Nephron (organoid): ENCODE data around the gene GRIK2.
"Not testable (repeated sequence)": the region's sequence is repeated elsewhere in the genome, so short reads cannot be mapped to it uniquely, and the experiment has no call there.

Experiments
- H3K27ac Mint-ChIP-seq, 3 experiments: 2 replicates each; pipeline ENCODE4 v1.8.0; 2020; ENCODE audit warnings: mixed read lengths in 3 of 3, mild to moderate bottlenecking in 2 of 3, moderate library complexity in 1 of 3
- H3K27me3 Mint-ChIP-seq: 2 replicates; pipeline ENCODE4 v1.8.0; 2021; ENCODE audit warnings: low read depth, mild to moderate bottlenecking, moderate library complexity, mixed read lengths
- H3K36me3 Mint-ChIP-seq: 2 replicates; pipeline ENCODE4 v1.8.0; 2020; ENCODE audit warnings: low read depth, mixed read lengths
- H3K4me1 Mint-ChIP-seq: 2 replicates; pipeline ENCODE4 v1.8.0; 2020; ENCODE audit warnings: mixed read lengths
- H3K4me3 Mint-ChIP-seq, 3 experiments: 2 replicates each; pipeline ENCODE4 v1.8.0; 2020; ENCODE audit warnings: mild to moderate bottlenecking in 3 of 3, mixed read lengths in 3 of 3, moderate library complexity in 2 of 3
- H3K9me3 Mint-ChIP-seq: 2 replicates; pipeline ENCODE4 v1.8.0; 2020; ENCODE audit warnings: mixed read lengths
- TF ChIP-seq, protein P1 (sequence below), 3 experiments: fragments of 200-600 bp; sonication (generic); IDR thresholded peaks; one replicate each; pipeline ENCODE4 v1.5.0; 2021; ENCODE audit warnings: antibody characterized with exemption in 3 of 3; ENCODE audit not compliant: unreplicated experiment in 3 of 3

Gene GRIK2

DNA sequence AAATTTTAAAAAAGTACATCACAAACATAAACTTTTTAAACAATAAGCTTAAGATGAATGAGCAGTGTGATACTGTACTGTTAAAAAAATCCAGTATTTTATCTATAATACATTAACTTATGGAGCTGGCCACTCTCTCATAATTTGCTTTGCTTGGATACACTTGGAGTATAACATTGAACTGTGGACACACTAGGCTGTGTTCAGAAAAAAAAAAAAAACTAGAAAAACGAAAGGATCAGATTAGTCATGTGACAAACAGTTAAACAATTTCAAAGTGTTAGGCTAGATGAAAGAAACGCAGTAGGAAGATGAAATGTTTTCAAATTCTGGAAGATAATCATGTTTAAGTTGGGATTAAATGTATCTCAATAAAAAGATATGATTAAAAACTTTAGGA is 220.0 kb downstream of the GRIK2 start:
- Mint-ChIP-seq H3K4me3 (no peak overlapping the region), H3K27ac (peak overlapping the region in 1 of 3 experiments; percentile 77), H3K27me3 (no peaks in the 10 kb centered on the region), H3K4me1 (peaks cover 5% of the 10 kb centered on the region), H3K36me3 (no peaks in the 10 kb centered on the region), H3K9me3 (no peaks in the 10 kb centered on the region)
- TF ChIP-seq, protein P1, sequence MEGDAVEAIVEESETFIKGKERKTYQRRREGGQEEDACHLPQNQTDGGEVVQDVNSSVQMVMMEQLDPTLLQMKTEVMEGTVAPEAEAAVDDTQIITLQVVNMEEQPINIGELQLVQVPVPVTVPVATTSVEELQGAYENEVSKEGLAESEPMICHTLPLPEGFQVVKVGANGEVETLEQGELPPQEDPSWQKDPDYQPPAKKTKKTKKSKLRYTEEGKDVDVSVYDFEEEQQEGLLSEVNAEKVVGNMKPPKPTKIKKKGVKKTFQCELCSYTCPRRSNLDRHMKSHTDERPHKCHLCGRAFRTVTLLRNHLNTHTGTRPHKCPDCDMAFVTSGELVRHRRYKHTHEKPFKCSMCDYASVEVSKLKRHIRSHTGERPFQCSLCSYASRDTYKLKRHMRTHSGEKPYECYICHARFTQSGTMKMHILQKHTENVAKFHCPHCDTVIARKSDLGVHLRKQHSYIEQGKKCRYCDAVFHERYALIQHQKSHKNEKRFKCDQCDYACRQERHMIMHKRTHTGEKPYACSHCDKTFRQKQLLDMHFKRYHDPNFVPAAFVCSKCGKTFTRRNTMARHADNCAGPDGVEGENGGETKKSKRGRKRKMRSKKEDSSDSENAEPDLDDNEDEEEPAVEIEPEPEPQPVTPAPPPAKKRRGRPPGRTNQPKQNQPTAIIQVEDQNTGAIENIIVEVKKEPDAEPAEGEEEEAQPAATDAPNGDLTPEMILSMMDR (IDR thresholded peaks at IDR 0.05; ENCODE audit: unreplicated experiment in 3 of 3) = no peak

DNA sequence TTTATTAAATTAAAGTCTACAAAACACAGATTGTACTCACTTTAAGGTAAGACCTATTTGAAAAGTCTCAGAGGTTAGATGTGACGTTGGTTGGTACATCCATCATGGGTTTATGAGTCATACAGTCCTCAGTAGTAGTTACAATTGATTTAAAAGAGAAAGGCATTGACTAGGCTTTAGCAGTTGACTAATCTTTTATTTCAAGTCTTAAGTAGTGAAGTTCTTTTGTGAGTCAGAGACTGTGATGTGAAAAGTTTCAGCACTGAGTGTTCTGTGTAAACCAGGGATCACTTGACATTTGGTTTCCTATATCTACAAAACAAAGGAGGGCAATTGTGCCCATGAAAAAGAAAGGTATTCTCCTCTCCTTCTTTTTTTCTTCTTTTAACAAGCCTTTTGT is 221.3 kb downstream of the GRIK2 start:
- H3K36me3 Mint-ChIP-seq = no peaks in the 10 kb centered on the region
- H3K4me1 Mint-ChIP-seq = peaks cover 5% of the 10 kb centered on the region
- no peaks in the 10 kb centered on the region for H3K9me3 Mint-ChIP-seq
- no peak overlapping the region for H3K27ac Mint-ChIP-seq
- H3K4me3 Mint-ChIP-seq = no peak overlapping the region
- H3K27me3 Mint-ChIP-seq = no peaks in the 10 kb centered on the region
- TF ChIP-seq, protein P1 (IDR thresholded peaks at IDR 0.05; ENCODE audit: unreplicated experiment in 3 of 3) = no peak

DNA sequence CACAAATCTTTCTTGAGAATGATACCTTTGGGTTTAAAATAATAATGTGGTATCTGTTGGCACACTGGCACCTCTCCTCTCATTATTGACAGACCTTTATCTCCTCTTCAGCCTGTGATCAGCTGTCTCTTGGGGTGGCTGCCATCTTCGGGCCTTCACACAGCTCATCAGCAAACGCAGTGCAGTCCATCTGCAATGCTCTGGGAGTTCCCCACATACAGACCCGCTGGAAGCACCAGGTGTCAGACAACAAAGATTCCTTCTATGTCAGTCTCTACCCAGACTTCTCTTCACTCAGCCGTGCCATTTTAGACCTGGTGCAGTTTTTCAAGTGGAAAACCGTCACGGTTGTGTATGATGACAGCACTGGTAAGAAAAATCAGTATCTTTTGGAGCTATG is 232.8 kb downstream of the GRIK2 start:
- Mint-ChIP-seq H3K36me3 (no peaks in the 10 kb centered on the region), H3K27me3 (no peaks in the 10 kb centered on the region), H3K9me3 (no peaks in the 10 kb centered on the region), H3K27ac (no peak overlapping the region), H3K4me3 (no peak overlapping the region), H3K4me1 (no peaks in the 10 kb centered on the region)
- TF ChIP-seq, protein P1 (IDR thresholded peaks at IDR 0.05; ENCODE audit: unreplicated experiment in 3 of 3) = no peak

DNA sequence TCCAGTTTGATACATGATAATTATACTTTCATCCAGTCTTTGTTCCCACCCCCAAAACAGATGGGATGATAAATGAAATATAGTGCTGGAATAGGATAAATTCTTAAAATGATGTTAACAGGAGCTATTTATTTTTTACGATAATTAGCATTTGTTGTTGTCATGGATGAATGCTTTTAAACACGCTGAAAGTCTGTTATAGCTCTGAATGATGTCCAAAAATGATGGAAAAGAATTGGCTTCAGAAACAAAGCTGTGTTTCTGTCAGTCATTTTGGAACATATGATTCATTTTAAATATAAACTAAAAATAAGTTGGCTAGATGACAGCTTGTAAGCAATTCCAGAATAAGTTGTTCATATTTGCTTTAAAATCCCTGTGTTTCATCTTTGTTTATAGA is 237.4 kb downstream of the GRIK2 start:
- Mint-ChIP-seq H3K27ac (no peak overlapping the region), H3K36me3 (no peaks in the 10 kb centered on the region), H3K9me3 (no peaks in the 10 kb centered on the region), H3K4me1 (no peaks in the 10 kb centered on the region), H3K27me3 (no peaks in the 10 kb centered on the region), H3K4me3 (no peak overlapping the region)
- TF ChIP-seq, protein P1 (IDR thresholded peaks at IDR 0.05; ENCODE audit: unreplicated experiment in 3 of 3) = no peak

DNA sequence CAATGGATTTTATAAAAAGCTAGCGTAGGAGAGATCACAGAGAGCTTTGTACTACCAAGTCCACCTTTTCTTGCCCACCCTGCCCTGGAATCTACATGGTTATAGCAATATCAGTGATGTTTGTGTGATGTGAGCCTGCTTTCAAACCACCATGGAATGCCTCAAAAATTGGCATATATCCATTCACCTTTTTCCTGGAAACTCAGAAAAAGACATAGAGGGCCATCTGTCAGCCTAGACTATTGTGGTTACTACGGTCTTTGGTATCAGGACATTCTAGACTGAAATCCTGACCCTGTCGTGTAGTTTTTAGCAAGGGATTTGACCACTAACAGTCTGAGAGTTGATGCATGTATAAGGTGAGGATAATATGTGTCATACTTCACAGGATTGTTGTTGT is 239.6 kb downstream of the GRIK2 start:
- peaks cover 6% of the 10 kb centered on the region for H3K9me3 Mint-ChIP-seq
- H3K36me3 Mint-ChIP-seq = no peaks in the 10 kb centered on the region
- H3K27ac Mint-ChIP-seq = no peak overlapping the region
- TF ChIP-seq, protein P1 (IDR thresholded peaks at IDR 0.05; ENCODE audit: unreplicated experiment in 3 of 3) = no peak
- H3K4me3 Mint-ChIP-seq = no peak overlapping the region
- H3K27me3 Mint-ChIP-seq = no peaks in the 10 kb centered on the region
- H3K4me1 Mint-ChIP-seq = no peaks in the 10 kb centered on the region

DNA sequence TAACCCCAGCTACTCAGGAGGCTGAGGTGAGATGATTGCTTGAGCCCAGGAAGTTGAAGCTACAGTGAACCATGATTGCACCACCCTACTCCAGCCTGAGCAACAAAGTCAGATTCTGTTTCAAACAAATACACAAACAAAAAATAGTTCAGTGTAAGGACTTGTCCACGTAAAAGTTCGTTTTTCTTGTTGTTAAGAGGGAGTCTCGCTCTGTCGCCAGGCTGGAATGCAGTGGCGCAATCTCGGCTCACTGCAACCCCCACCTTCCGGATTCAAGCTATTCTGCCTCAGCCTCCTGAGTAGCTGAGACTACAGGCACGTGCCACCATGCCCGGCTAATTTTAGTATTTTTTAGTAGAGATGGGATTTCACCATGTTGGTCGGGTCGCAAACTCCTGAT is 245.4 kb downstream of the GRIK2 start:
- H3K9me3 Mint-ChIP-seq, H3K4me3 Mint-ChIP-seq, H3K4me1 Mint-ChIP-seq, H3K36me3 Mint-ChIP-seq, H3K27ac Mint-ChIP-seq, H3K27me3 Mint-ChIP-seq: not testable (repeated sequence)
